HL-60 (cell line): ENCODE data around the gene MBLAC1.
A peak's percentile ranks its signal among the peaks of the same experiment; 100 is the strongest.
"Not testable (repeated sequence)": the region's sequence is repeated elsewhere in the genome, so short reads cannot be mapped to it uniquely, and the experiment has no call there.

ENCODE experiments used
- DNase-seq, 2 experiments: peaks; one replicate each; pipeline ENCODE4 v3.0.0-alpha.2; 2010 to 2020; ENCODE audit warnings: low read depth in 1 of 2, low spot score in 1 of 2
- H3K27ac ChIP-seq: fragments of 250-450 bp; sonication (Bioruptor Pico); replicated peaks from 2 replicates; pipeline ENCODE4 v1.5.1; 2020; ENCODE audit warnings: mild to moderate bottlenecking, moderate library complexity
- H3K27me3 ChIP-seq: fragments of 250-450 bp; sonication (Bioruptor Pico); 2 replicates; pipeline ENCODE4 v1.5.1; 2021; ENCODE audit warnings: mild to moderate bottlenecking, moderate library complexity; ENCODE audit not compliant: insufficient read depth, poor library complexity, severe bottlenecking
- H3K4me3 ChIP-seq: replicated peaks from 2 replicates; pipeline ENCODE4 v1.5.1; 2011; ENCODE audit warnings: mild to moderate bottlenecking, control low read depth, low read length; ENCODE audit not compliant: insufficient read depth
- CTCF ChIP-seq: IDR thresholded peaks from one replicate; pipeline ENCODE4 v1.5.1; 2011; ENCODE audit warnings: low read length, control low read depth, inconsistent platforms; ENCODE audit not compliant: insufficient read depth
- GABPA ChIP-seq: IDR thresholded peaks from 2 replicates; pipeline ENCODE4 v1.6.1; 2012; ENCODE audit warnings: low read depth
- POLR2AphosphoS5 ChIP-seq: IDR thresholded peaks from 2 replicates; pipeline ENCODE4 v1.6.1; 2012; ENCODE audit warnings: low read depth
- SPI1 ChIP-seq: IDR thresholded peaks from 2 replicates; pipeline ENCODE4 v1.6.1; 2012; ENCODE audit warnings: low read depth, mild to moderate bottlenecking, borderline replicate concordance
- TF ChIP-seq, protein P1 (sequence below): IDR thresholded peaks from 2 replicates; pipeline ENCODE4 v1.6.1; 2012; ENCODE audit warnings: low read depth; ENCODE audit not compliant: insufficient replicate concordance

Gene MBLAC1

GRCh38 chr7:100142461-100142860, 15.7 kb downstream of the MBLAC1 start:
- TF ChIP-seq GABPA (no peak), POLR2AphosphoS5 (no peak)
- TF ChIP-seq, protein P1, sequence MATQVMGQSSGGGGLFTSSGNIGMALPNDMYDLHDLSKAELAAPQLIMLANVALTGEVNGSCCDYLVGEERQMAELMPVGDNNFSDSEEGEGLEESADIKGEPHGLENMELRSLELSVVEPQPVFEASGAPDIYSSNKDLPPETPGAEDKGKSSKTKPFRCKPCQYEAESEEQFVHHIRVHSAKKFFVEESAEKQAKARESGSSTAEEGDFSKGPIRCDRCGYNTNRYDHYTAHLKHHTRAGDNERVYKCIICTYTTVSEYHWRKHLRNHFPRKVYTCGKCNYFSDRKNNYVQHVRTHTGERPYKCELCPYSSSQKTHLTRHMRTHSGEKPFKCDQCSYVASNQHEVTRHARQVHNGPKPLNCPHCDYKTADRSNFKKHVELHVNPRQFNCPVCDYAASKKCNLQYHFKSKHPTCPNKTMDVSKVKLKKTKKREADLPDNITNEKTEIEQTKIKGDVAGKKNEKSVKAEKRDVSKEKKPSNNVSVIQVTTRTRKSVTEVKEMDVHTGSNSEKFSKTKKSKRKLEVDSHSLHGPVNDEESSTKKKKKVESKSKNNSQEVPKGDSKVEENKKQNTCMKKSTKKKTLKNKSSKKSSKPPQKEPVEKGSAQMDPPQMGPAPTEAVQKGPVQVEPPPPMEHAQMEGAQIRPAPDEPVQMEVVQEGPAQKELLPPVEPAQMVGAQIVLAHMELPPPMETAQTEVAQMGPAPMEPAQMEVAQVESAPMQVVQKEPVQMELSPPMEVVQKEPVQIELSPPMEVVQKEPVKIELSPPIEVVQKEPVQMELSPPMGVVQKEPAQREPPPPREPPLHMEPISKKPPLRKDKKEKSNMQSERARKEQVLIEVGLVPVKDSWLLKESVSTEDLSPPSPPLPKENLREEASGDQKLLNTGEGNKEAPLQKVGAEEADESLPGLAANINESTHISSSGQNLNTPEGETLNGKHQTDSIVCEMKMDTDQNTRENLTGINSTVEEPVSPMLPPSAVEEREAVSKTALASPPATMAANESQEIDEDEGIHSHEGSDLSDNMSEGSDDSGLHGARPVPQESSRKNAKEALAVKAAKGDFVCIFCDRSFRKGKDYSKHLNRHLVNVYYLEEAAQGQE = no peak
- Histone ChIP-seq H3K27ac (peak overlapping the region; percentile 53), H3K27me3 (no peaks in the 10 kb centered on the region), H3K4me3 (no peak overlapping the region)
- DNase-seq = no peak

GRCh38 chr7:100146350-100146749, 19.6 kb downstream of the MBLAC1 start:
- H3K4me3 ChIP-seq, H3K27ac ChIP-seq, H3K27me3 ChIP-seq: not testable (repeated sequence)
- peak in 1 of 2 experiments; percentile 30 for DNase-seq

DNA sequence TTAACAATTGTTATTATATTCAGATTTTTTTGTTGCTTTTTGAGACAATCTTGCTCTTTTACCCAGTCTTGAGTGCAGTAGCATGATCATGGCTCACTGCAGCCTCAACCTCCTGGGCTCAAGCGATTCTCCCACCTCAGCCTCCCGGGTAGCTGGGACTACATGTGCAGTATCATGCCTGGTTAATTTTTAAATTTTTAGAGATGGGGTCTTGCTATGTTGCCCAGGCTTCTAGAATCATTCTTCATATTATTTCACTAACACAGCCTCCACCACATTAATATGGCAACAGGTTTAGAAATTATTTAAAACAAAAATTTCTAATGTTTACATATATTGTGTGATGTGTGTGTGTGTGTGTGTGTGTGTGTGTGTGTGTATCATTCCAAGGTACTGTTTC, 20.5 kb downstream of the MBLAC1 start:
- Histone ChIP-seq H3K4me3 (no peak overlapping the region), H3K27ac (no peak overlapping the region), H3K27me3 (no peaks in the 10 kb centered on the region)
- no peak for TF ChIP-seq CTCF
- TF ChIP-seq POLR2AphosphoS5 = no peak
- no peak for TF ChIP-seq GABPA
- DNase-seq = no peak

- H3K4me3 ChIP-seq = peak overlapping the region; percentile 25
- no peak for DNase-seq
- H3K27ac ChIP-seq = peak overlapping the region; percentile 73
- TF ChIP-seq SPI1 = no peak
- TF ChIP-seq, protein P1 = no peak
- TF ChIP-seq CTCF = no peak
- TF ChIP-seq POLR2AphosphoS5 = no peak
- TF ChIP-seq GABPA = no peak
- no peaks in the 10 kb centered on the region for H3K27me3 ChIP-seq
Measured at GRCh38 chr7:100148225-100148558, 21.4 kb downstream of the MBLAC1 start.

GRCh38 chr7:100148559-100149328, 22.0 kb downstream of the MBLAC1 start, which contains the start of gene LAMTOR4:
TSS of gene LAMTOR4 (plus strand) at chr7:100148918. CDS start at chr7:100148973, 55 bp downstream.
- peak; percentile 90 for TF ChIP-seq POLR2AphosphoS5
- TF ChIP-seq, protein P1 = no peak
- no peak for TF ChIP-seq CTCF
- peak; percentile 41; the same call in 1 of the 2 replicates for TF ChIP-seq SPI1
- peak; percentile 37; the same call in 1 of the 2 replicates for TF ChIP-seq GABPA
- no peaks in the 10 kb centered on the region for H3K27me3 ChIP-seq
- peak; percentile 100 for DNase-seq
- peak within 1 kb of the TSS; percentile 99 for H3K4me3 ChIP-seq
- H3K27ac ChIP-seq = peak within 1 kb of the TSS; percentile 82
